Natural killer cell (primary cell): ENCODE results near the gene GALK1. TPM values are rescaled to one million over a fixed set of nuclear protein-coding genes. Genes with fewer than 3 reads are reported as not detected.
A peak's percentile ranks its signal among the peaks of the same experiment; 100 is the strongest.

Experiments
- ATAC-seq, 3 donors: fragments of 150-1000 bp in 2 of 3; fragments of 200-7000 bp in 1 of 3; cut with Tn5 transposase; 1 replicate in 1 of 3; 2 replicates in 2 of 3; pipeline ENCODE4 v1.10.0; 2021; ENCODE audit warnings: mild to moderate bottlenecking in 2 of 3, moderate library complexity in 2 of 3
- DNase-seq, 2 donors: peaks; one replicate each; pipeline versions ENCODE4 v3.0.0 to v3.0.0-alpha.2; 2013 to 2021; ENCODE audit warnings: mixed read lengths in 1 of 2
- H3K27ac ChIP-seq: one replicate; pipeline ENCODE4 v1.5.1; 2013; ENCODE audit warnings: mild to moderate bottlenecking, low read length
- H3K27me3 ChIP-seq: one replicate; pipeline ENCODE4 v1.6.1; 2013; ENCODE audit warnings: low read length; ENCODE audit not compliant: control insufficient read depth, insufficient read depth
- H3K36me3 ChIP-seq: one replicate; pipeline ENCODE4 v1.6.1; 2013; ENCODE audit warnings: low read length; ENCODE audit not compliant: control insufficient read depth, insufficient read depth
- H3K4me1 ChIP-seq: one replicate; pipeline ENCODE4 v1.6.1; 2013; ENCODE audit warnings: low read length; ENCODE audit not compliant: control insufficient read depth, insufficient read depth
- H3K4me3 ChIP-seq: one replicate; pipeline ENCODE4 v1.5.1; 2013; ENCODE audit warnings: low read length
- H3K9me3 ChIP-seq: one replicate; pipeline ENCODE4 v1.6.1; 2013; ENCODE audit warnings: low read length; ENCODE audit not compliant: control insufficient read depth, insufficient read depth
- H3K27ac Mint-ChIP-seq, 2 donors: one replicate each; pipeline ENCODE4 v1.8.0; 2022; ENCODE audit warnings: mild to moderate bottlenecking in 2 of 2, mixed read lengths in 2 of 2, moderate library complexity in 1 of 2
- H3K27me3 Mint-ChIP-seq, 2 donors: one replicate each; pipeline ENCODE4 v1.8.0; 2022; ENCODE audit warnings: low read depth in 2 of 2, mixed read lengths in 2 of 2
- H3K36me3 Mint-ChIP-seq: one replicate; pipeline ENCODE4 v1.8.0; 2022; ENCODE audit warnings: mixed read lengths
- H3K4me1 Mint-ChIP-seq, 2 donors: one replicate each; pipeline ENCODE4 v1.8.0; 2022; ENCODE audit warnings: mixed read lengths in 2 of 2
- H3K4me3 Mint-ChIP-seq: one replicate; pipeline ENCODE4 v1.8.0; 2022; ENCODE audit warnings: mild to moderate bottlenecking, moderate library complexity, mixed read lengths
- H3K9me3 Mint-ChIP-seq, 2 donors: one replicate each; pipeline ENCODE4 v1.8.0; 2022; ENCODE audit warnings: mixed read lengths in 2 of 2
- WGBS: methylation state at CpG from one replicate; pipeline ENCODE4 v1.1.7; 2013; ENCODE audit warnings: missing lambda C conversion rate; ENCODE audit not compliant: insufficient coverage; 5-methylcytosine and 5-hydroxymethylcytosine counted together
- intact Hi-C: fragments of 100-400 bp; cut with micrococcal nuclease; formaldehyde crosslinking; loops from one replicate; pipeline ENCODE4 v1.14.2; 2022
- total RNA-seq, 4 donors: library from RNA; stranded (reverse); fragments of 120-200 nt in 1 of 4; gene quantifications; one replicate each; pipeline versions ENCODE4 v1.2.3 to v1.2.4, GENCODE V29; 2013 to 2022
- TF ChIP-seq, protein P1 (sequence below): fragments of 200-600 bp; IDR thresholded peaks from one replicate; pipeline ENCODE4 v1.8.0; 2022; ENCODE audit warnings: antibody characterized with exemption

The GALK1 gene
- total RNA-seq, 3 donors from 2014 or later (not counting 1 experiment from before 2014, with no cell fraction given): 11.9 to 15.9 (median 12.6) TPM

GRCh38 chr17:75773808-75774470 is 8.9 kb upstream of the GALK1 start:
- Histone ChIP-seq H3K4me1 (peaks cover 31% of the 10 kb centered on the region), H3K36me3 (peaks cover 44% of the 10 kb centered on the region), H3K27ac (peak overlapping the region; percentile 17), H3K9me3 (no peaks in the 10 kb centered on the region), H3K27me3 (no peaks in the 10 kb centered on the region), H3K4me3 (no peak overlapping the region)
- peak in 1 of 2 donors; percentile 26 for DNase-seq
- Mint-ChIP-seq H3K27ac (peak overlapping the region; percentile 95 to 99), H3K9me3 (no peaks in the 10 kb centered on the region), H3K4me3 (peak overlapping the region; percentile 71), H3K27me3 (no peaks in the 10 kb centered on the region), H3K36me3 (peaks cover 21% of the 10 kb centered on the region), H3K4me1 (peaks cover 38 to 46% of the 10 kb centered on the region in 2 donors)
- TF ChIP-seq, protein P1, sequence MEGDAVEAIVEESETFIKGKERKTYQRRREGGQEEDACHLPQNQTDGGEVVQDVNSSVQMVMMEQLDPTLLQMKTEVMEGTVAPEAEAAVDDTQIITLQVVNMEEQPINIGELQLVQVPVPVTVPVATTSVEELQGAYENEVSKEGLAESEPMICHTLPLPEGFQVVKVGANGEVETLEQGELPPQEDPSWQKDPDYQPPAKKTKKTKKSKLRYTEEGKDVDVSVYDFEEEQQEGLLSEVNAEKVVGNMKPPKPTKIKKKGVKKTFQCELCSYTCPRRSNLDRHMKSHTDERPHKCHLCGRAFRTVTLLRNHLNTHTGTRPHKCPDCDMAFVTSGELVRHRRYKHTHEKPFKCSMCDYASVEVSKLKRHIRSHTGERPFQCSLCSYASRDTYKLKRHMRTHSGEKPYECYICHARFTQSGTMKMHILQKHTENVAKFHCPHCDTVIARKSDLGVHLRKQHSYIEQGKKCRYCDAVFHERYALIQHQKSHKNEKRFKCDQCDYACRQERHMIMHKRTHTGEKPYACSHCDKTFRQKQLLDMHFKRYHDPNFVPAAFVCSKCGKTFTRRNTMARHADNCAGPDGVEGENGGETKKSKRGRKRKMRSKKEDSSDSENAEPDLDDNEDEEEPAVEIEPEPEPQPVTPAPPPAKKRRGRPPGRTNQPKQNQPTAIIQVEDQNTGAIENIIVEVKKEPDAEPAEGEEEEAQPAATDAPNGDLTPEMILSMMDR: no peak
- intact Hi-C loops: no loop called here
- 96% methylated on average over 13 of the region's 15 CpGs for WGBS
- peak in 1 of 3 donors; percentile 4 for ATAC-seq

- Histone ChIP-seq H3K27me3 (no peaks in the 10 kb centered on the region), H3K27ac (no peak overlapping the region), H3K4me3 (no peak overlapping the region), H3K36me3 (peaks cover 37% of the 10 kb centered on the region), H3K9me3 (no peaks in the 10 kb centered on the region), H3K4me1 (peaks cover 25% of the 10 kb centered on the region)
- ATAC-seq: peak in 1 of 3 donors; percentile 9
- TF ChIP-seq, protein P1: no peak
- Mint-ChIP-seq H3K4me3 (peak overlapping the region; percentile 71), H3K36me3 (peaks cover 18% of the 10 kb centered on the region), H3K4me1 (peaks cover 32 to 40% of the 10 kb centered on the region in 2 donors), H3K27ac (peak overlapping the region; percentile 95 to 99), H3K27me3 (no peaks in the 10 kb centered on the region), H3K9me3 (no peaks in the 10 kb centered on the region)
- DNase-seq: peak in 1 of 2 donors; percentile 29
- 94% methylated on average over 12 of the region's 12 CpGs for WGBS
- intact Hi-C loops: no loop called here
Observed at GRCh38 chr17:75773121-75773807, 8.3 kb upstream of the GALK1 start.

DNA sequence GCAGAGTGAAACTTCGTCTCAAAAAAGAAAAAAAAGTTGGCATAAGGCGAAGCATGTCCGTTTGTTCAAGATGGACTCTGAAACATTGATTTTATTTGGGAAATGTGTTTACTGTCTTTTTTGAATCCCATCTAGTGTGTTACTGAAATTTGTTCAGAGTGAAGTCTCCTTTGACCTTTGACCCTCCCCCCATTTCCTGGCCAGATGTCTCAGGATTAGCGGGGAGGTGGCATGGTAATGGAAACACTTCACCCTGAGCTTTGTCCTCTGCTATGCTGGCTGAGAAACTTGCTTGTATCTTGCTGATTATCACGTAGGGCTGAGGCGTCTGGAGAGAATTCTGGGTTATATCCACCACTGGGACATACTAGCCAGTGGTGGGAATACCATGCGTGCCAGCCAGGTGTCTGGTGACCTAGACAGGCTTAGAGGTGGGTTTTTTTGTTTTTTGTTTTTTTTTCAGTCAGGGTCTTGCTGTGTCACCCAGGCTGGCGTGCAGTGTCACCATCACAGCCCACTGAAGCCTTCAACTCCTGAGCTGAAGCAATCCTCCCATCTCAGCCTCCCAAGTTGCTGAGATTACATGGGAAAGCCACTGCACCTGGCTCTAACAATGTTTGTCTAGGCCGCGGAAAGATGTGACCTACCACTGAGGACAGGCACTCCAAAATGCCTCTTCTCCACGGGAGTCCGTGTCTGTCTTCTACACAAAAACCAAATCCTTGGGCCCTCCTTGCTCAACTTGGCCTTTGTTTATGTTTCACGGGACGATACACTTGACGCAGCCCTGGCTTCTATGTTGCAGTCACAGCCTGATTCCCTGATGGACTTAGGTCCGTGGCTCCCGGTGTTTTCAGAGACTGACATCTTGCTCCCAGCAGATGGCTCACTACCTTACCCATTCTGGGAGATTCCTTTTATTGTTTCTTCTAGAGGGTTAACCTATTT is 6.6 kb upstream of the GALK1 start:
- H3K27ac Mint-ChIP-seq: peak overlapping the region in 1 of 2 donors; percentile 95

More for the DNA sequence above, 6.6 kb upstream of the GALK1 start:
- intact Hi-C loops: no loop called here
- Mint-ChIP-seq H3K4me1 (peaks cover 15 to 25% of the 10 kb centered on the region in 2 donors), H3K27me3 (no peaks in the 10 kb centered on the region), H3K4me3 (peak overlapping the region; percentile 61), H3K36me3 (peaks cover 1% of the 10 kb centered on the region), H3K9me3 (no peaks in the 10 kb centered on the region)
- no peak overlapping the region for H3K4me3 ChIP-seq
- peak in 1 of 3 donors; percentile 3 for ATAC-seq
- peaks cover 20% of the 10 kb centered on the region for H3K36me3 ChIP-seq
- DNase-seq: peak in 1 of 2 donors; percentile 20
- H3K27ac ChIP-seq: no peak overlapping the region
- H3K4me1 ChIP-seq: peaks cover 20% of the 10 kb centered on the region
- H3K27me3 ChIP-seq: no peaks in the 10 kb centered on the region
- 94% methylated on average over 17 of the region's 17 CpGs for WGBS
- TF ChIP-seq, protein P1: no peak
- no peaks in the 10 kb centered on the region for H3K9me3 ChIP-seq
